RKO (cell line): Measurements from ENCODE around the gene RTCB.

Source experiments
- DNase-seq: peaks from one replicate; pipeline ENCODE4 v3.0.0-alpha.2; 2016; ENCODE audit warnings: low spot score

Gene RTCB

GRCh38 chr22:32411829-32412592, at the start of gene RTCB:
TSS of gene RTCB (minus strand) at chr22:32412247. CDS start at chr22:32412156, 91 bp downstream.
- DNase-seq = peak; percentile 90

- DNase-seq = no peak
Measured at GRCh38 chr22:32457031-32457430, 45.0 kb upstream of the RTCB start.

- no peak for DNase-seq
Measured at GRCh38 chr22:32448980-32449379, 36.9 kb upstream of the RTCB start.

- DNase-seq = peak; percentile 48
Measured at GRCh38 chr22:32446321-32446720, 34.3 kb upstream of the RTCB start.

- peak; percentile 30 for DNase-seq
Measured at GRCh38 chr22:32444068-32444467, 32.0 kb upstream of the RTCB start.

GRCh38 chr22:32430352-32430751, 18.3 kb upstream of the RTCB start:
- DNase-seq = no peak

- no peak for DNase-seq
Measured at GRCh38 chr22:32426881-32427280, 14.8 kb upstream of the RTCB start.

GRCh38 chr22:32423664-32424063, 11.6 kb upstream of the RTCB start:
- no peak for DNase-seq

- no peak for DNase-seq
Measured at GRCh38 chr22:32422062-32422461, 10.0 kb upstream of the RTCB start.

- DNase-seq = no peak
Measured at GRCh38 chr22:32421484-32421883, 9.4 kb upstream of the RTCB start.

GRCh38 chr22:32417906-32418305, 5.9 kb upstream of the RTCB start:
- DNase-seq = no peak

- DNase-seq = no peak
Measured at GRCh38 chr22:32416556-32417085, 4.6 kb upstream of the RTCB start.

- DNase-seq = no peak
Measured at GRCh38 chr22:32414191-32414590, 2.1 kb upstream of the RTCB start.

GRCh38 chr22:32413719-32414118, 1.7 kb upstream of the RTCB start:
- DNase-seq = peak; percentile 44

- DNase-seq = peak; percentile 52
Measured at GRCh38 chr22:32411402-32411801, 645 bp downstream of the RTCB start.

- peak; percentile 44 for DNase-seq
Measured at GRCh38 chr22:32410459-32410858, 1.6 kb downstream of the RTCB start.

- DNase-seq = no peak
Measured at GRCh38 chr22:32409977-32410376, 2.1 kb downstream of the RTCB start.

GRCh38 chr22:32407936-32408335, 4.1 kb downstream of the RTCB start:
- DNase-seq = no peak

GRCh38 chr22:32407312-32407711, 4.7 kb downstream of the RTCB start:
- DNase-seq = no peak

- no peak for DNase-seq
Measured at GRCh38 chr22:32404021-32404420, 8.0 kb downstream of the RTCB start.

GRCh38 chr22:32401486-32401885, 10.6 kb downstream of the RTCB start:
- DNase-seq = no peak

GRCh38 chr22:32396746-32397145, 15.3 kb downstream of the RTCB start:
- no peak for DNase-seq

GRCh38 chr22:32396255-32396654, 15.8 kb downstream of the RTCB start:
- no peak for DNase-seq

GRCh38 chr22:32395107-32395506, 16.9 kb downstream of the RTCB start:
- DNase-seq = no peak
